Mesodermal cell (in vitro differentiated cells): ENCODE data around the gene XK. TPM values are rescaled to one million over a fixed set of nuclear protein-coding genes. Genes with fewer than 3 reads are reported as not detected.
"Not testable (repeated sequence)": the region's sequence is repeated elsewhere in the genome, so short reads cannot be mapped to it uniquely, and the experiment has no call there.

Experiments used
- H3K27ac ChIP-seq: 2 replicates; pipeline ENCODE4 v1.7.0; 2013; ENCODE audit warnings: mild to moderate bottlenecking, low read depth, low read length, moderate library complexity; ENCODE audit not compliant: severe bottlenecking
- H3K36me3 ChIP-seq: 2 replicates; pipeline ENCODE4 v1.7.1; 2013; ENCODE audit warnings: mild to moderate bottlenecking, low read length, moderate library complexity; ENCODE audit not compliant: control insufficient read depth, insufficient read depth
- H3K4me1 ChIP-seq: one replicate; pipeline ENCODE4 v1.7.1; 2013; ENCODE audit warnings: mild to moderate bottlenecking, low read length; ENCODE audit not compliant: insufficient read depth, control insufficient read depth, poor library complexity, severe bottlenecking
- H3K4me3 ChIP-seq: 2 replicates; pipeline ENCODE4 v1.7.0; 2013; ENCODE audit warnings: low read length, control low read depth, mild to moderate bottlenecking; ENCODE audit not compliant: insufficient read depth, poor library complexity, severe bottlenecking; ENCODE audit errors: extremely low read depth
- H3K9me3 ChIP-seq: 2 replicates; pipeline ENCODE4 v1.7.1; 2013; ENCODE audit warnings: mild to moderate bottlenecking, low read length, moderate library complexity; ENCODE audit not compliant: control insufficient read depth
- WGBS, 2 experiments: methylation state at CpG; one replicate each; pipeline ENCODE4 v1.1.5; 2013; ENCODE audit warnings: missing lambda C conversion rate in 2 of 2; ENCODE audit not compliant: insufficient coverage in 2 of 2; 5-methylcytosine and 5-hydroxymethylcytosine counted together
- polyA plus RNA-seq, 2 experiments: library from polyadenylated mRNA; stranded (reverse); fragments of 50-300 nt; gene quantifications; one replicate each; pipeline ENCODE4 v1.2.3, GENCODE V29; 2013

XK gene
- 0.26 TPM for polyA plus RNA-seq (2013, experiment 1 of 2)
- polyA plus RNA-seq (2013, experiment 2 of 2): 0.25 TPM

GRCh38 chrX:37685381-37686359 is at the start of gene XK:
TSS of gene XK (plus strand) at chrX:37685791. CDS start at chrX:37685962, 171 bp downstream.
- Histone ChIP-seq H3K4me3 (peak within 1 kb of the TSS; percentile 31), H3K4me1 (peaks cover 6% of the 10 kb centered on the region), H3K27ac (no peak within 1 kb of the TSS), H3K9me3 (no peaks in the 10 kb centered on the region), H3K36me3 (no peaks in the 10 kb centered on the region)
- WGBS, 2 experiments: 3 to 4% methylated on average over 37 to 56 of the region's 100 CpGs

DNA sequence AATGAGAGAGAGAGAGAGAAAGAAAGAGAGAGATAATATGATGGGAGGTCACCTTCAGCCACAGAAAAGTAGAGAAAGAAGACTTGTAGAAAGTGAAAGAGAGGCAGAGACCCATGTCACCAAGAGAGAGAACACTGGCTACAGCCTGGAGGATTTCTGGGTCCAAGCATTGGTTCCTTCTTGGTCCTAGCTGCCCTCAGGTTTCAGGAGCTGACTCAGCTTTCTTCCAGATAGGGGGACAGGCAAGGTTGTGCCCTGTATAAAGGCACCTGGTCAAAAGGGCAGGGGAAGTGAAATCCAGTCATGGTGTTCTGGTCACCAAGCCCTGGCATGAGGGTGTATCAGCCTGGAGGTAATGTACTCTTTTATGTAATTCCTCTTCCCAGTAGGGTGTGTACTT is 47.5 kb upstream of the XK start:
- no peak overlapping the region for H3K4me3 ChIP-seq
- no peak overlapping the region for H3K27ac ChIP-seq
- no peaks in the 10 kb centered on the region for H3K4me1 ChIP-seq
- H3K9me3 ChIP-seq: no peaks in the 10 kb centered on the region
- H3K36me3 ChIP-seq: no peaks in the 10 kb centered on the region

DNA sequence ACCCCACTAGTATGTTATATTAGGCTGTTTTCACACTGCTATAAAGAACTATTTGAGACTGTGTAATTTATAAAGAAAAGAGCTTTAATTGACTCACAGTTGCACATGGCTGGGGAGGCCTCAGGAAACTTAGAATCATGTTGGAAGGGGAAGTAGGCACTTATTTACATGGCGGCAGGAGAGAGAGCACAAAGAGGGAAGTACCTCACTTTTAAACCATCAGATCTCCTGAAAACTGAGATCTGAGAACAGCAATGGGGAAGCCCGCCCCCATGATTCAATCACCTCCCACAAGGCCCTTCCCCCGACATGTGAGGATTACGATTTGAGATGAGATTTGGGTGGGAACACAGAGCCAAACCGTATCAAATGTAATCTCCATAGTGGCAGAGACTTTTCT is 45.4 kb upstream of the XK start:
- WGBS, 2 experiments: 100% methylated on average over 1 of the region's 5 CpGs; no CpG with 5 or more reads in 1 of the 2 experiments
- no peak overlapping the region for H3K27ac ChIP-seq

GRCh38 chrX:37641859-37642258 is 43.7 kb upstream of the XK start:
- Histone ChIP-seq H3K27ac (no peak overlapping the region), H3K4me1 (no peaks in the 10 kb centered on the region), H3K36me3 (no peaks in the 10 kb centered on the region), H3K9me3 (no peaks in the 10 kb centered on the region), H3K4me3 (no peak overlapping the region)
- WGBS, 2 experiments: 60% methylated on average over 1 of the region's 3 CpGs; no CpG with 5 or more reads in 1 of the 2 experiments

More for the DNA sequence above, 45.4 kb upstream of the XK start:
- Histone ChIP-seq H3K9me3 (no peaks in the 10 kb centered on the region), H3K36me3 (no peaks in the 10 kb centered on the region), H3K4me3 (no peak overlapping the region), H3K4me1 (no peaks in the 10 kb centered on the region)

DNA sequence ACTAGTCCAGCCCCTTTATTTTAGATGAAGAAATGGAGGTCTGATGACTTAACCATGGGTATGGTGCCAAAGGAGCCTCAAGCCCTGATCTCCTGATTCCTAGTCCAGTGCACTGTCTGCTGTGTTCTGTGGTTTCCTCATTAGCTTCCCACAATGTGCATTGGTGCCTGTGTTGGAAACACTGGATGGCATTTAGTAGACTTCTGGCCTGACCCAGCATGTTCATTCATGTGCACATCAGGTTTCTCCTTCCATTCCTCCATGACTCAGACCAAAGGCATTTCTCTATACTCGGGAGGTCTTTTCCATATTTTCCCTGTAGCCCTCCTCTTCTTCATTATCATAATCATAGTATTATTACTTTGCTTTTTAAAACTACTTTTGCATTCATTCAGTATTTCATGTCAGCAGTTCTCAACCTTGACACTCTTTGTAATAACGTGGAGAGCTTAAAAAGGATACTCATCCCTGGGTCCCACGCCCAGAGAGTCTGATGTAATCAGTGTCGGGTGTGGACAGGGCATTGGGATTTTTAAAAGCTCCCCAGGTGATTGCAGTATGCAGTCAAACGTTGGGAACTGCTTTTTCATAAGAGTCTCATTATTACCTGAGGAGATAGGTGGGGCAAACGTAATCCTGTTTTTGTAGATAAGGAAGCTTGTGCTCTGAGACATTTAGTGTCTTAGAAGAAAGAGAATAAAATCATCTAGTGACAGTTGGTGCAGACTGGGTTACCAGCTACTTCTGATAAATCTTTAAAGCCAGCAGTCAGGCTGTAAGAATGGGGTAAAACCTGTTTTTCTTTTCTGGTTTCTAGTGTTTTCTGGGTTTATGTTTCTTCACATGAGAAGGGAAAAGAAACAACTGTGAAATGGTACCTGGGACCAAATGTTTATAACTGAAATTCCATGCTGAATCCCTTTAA is 40.9 kb upstream of the XK start:
- Histone ChIP-seq H3K4me1 (no peaks in the 10 kb centered on the region), H3K27ac (no peak overlapping the region), H3K9me3 (no peaks in the 10 kb centered on the region), H3K4me3 (no peak overlapping the region), H3K36me3 (no peaks in the 10 kb centered on the region)
- 59% methylated on average over 3 of the region's 6 CpGs; no CpG with 5 or more reads in 1 of the 2 experiments for WGBS, 2 experiments

DNA sequence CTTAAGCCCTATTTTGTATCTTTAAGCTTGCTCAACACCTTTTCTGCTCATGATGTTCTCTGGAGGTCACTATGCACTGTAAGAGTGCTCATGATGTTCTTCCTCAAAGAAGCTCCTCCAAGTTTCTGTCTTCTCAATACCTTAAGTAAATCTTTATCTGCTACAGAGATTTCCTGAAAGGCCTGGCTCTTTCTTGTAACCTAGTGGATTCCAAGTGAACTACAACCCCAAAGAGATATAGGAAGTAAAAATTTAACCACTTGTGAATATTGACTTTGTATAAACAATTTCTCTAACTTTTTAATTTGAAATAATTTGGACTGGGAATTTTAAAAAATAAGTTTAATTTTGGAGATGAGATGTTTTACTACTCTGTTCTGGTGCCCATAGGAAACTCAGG is 39.3 kb upstream of the XK start:
- no peaks in the 10 kb centered on the region for H3K4me1 ChIP-seq
- no peak overlapping the region for H3K4me3 ChIP-seq
- H3K36me3 ChIP-seq: no peaks in the 10 kb centered on the region
- no peak overlapping the region for H3K27ac ChIP-seq
- H3K9me3 ChIP-seq: no peaks in the 10 kb centered on the region

GRCh38 chrX:37650879-37651278 is 34.7 kb upstream of the XK start:
- H3K4me3 ChIP-seq, H3K36me3 ChIP-seq, H3K27ac ChIP-seq, H3K4me1 ChIP-seq, H3K9me3 ChIP-seq: not testable (repeated sequence)
- WGBS, 2 experiments: no CpG with 5 or more reads among the region's 2 CpGs

DNA sequence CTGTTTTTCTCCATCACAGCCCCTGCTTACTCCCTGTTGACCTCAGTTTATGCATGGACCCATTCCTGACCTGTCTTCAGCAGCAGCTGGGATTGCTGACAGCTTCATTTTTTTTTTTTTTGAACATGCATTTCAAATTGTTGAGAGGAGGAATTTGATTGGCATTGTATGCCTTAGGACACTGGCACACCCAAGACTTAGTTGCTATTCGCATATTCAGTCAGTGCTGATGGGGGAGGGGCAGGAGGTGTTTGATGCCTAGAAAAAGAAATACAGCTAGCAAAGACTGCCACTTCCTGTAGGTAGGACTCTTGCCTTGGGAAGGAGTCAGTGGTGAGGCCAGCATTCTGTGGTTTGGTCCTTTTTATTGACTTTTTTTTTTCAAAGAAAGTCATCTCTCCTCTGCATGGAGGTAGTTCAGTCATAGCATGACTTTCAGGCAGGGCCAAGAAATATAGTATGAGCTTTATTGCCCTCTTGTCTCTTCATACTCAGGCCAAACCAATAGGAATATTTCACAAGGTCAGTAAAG is 33.6 kb upstream of the XK start:
- Histone ChIP-seq H3K27ac (no peak overlapping the region), H3K9me3 (no peaks in the 10 kb centered on the region), H3K36me3 (no peaks in the 10 kb centered on the region), H3K4me1 (no peaks in the 10 kb centered on the region), H3K4me3 (no peak overlapping the region)
- 100% methylated on average over 1 of the region's 1 CpG; no CpG with 5 or more reads in 1 of the 2 experiments for WGBS, 2 experiments

DNA sequence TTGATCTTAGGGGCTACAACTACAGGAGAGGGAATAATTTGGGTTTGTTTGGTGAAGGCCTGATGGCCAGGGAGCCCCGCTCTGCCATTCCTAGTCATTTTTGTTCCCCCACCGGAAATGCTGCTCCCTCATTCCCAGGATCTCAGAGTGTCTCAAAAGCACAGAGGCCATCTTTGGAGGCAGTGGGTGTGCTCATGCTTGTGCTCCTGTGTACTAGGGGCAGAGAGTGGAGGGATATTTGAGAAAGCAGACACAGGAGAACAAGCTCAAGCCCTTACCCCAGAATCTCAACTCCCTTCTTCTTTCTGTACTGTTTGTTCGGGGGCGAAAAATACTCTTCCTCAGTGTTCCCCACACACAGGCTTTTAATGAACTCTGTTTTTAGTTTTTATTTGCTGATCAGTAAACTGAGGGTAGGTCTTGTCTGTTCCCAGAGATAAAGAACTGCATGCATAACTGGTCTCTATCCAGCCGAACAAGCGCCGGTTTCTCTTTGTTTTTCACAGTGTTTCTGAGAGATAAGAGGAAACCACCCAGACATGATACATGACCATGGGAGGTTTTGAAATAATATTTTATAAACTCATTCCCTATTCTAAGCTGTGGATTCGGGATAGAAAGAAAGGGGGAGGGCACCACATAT is 32.9 kb upstream of the XK start:
- Histone ChIP-seq H3K9me3 (no peaks in the 10 kb centered on the region), H3K27ac (no peak overlapping the region), H3K4me1 (no peaks in the 10 kb centered on the region), H3K4me3 (no peak overlapping the region), H3K36me3 (no peaks in the 10 kb centered on the region)
- WGBS, 2 experiments: no CpG with 5 or more reads among the region's 8 CpGs

GRCh38 chrX:37653397-37654085 is 32.0 kb upstream of the XK start:
- Histone ChIP-seq H3K27ac (no peak overlapping the region), H3K9me3 (no peaks in the 10 kb centered on the region), H3K36me3 (no peaks in the 10 kb centered on the region), H3K4me3 (no peak overlapping the region), H3K4me1 (no peaks in the 10 kb centered on the region)
- no CpG with 5 or more reads among the region's 1 CpG for WGBS, 2 experiments
